ENCODE results near the gene MAVS. TPM values are rescaled to one million over a fixed set of nuclear protein-coding genes. Genes with fewer than 3 reads are reported as not detected.

Gene MAVS
- total and polyA plus RNA-seq, 12 donors = 17.5 to 48.7 (median 44.2) TPM

GRCh38 chr20:3867802-3868201 is 21.2 kb downstream of the MAVS start:
- intact Hi-C loops (cut with DNase I) = loop anchor here in 1 of 10 donors (10.0 kb wide), 1 partner anchor 207 kb away; no protein-coding TSS in a partner anchor
- DNase-seq = no peak
- H3K27ac ChIP-seq = no peak overlapping the region
- 60 to 78% methylated on average over 2 of the region's 2 CpGs for WGBS, 2 donors
- H3K36me3 ChIP-seq = peaks cover 0 to 98% (median 47%) of the 10 kb centered on the region in 9 donors
- H3K4me1 ChIP-seq = peaks cover 0 to 17% (median 0%) of the 10 kb centered on the region in 9 donors
- no peak for TF ChIP-seq CTCF (IDR thresholded peaks at IDR 0.05)
- no peaks in the 10 kb centered on the region for H3K9me3 ChIP-seq
- H3K4me3 ChIP-seq = no peak overlapping the region
- no peaks in the 10 kb centered on the region for H3K27me3 ChIP-seq
- ATAC-seq = no peak

- peaks cover 0 to 98% (median 37%) of the 10 kb centered on the region in 9 donors for H3K36me3 ChIP-seq
- intact Hi-C loops (cut with DNase I) = loop anchor here in 2 of 10 donors (10.0 kb wide), 2 partner anchors 135 to 205 kb away; no protein-coding TSS in a partner anchor
- H3K4me1 ChIP-seq = peaks cover 0 to 30% (median 0%) of the 10 kb centered on the region in 9 donors
- 83 to 85% methylated on average over 10 of the region's 10 CpGs for WGBS, 2 donors
- TF ChIP-seq CTCF (IDR thresholded peaks at IDR 0.05) = no peak
- no peak for DNase-seq
- no peaks in the 10 kb centered on the region for H3K27me3 ChIP-seq
- H3K9me3 ChIP-seq = no peaks in the 10 kb centered on the region
- H3K4me3 ChIP-seq = no peak overlapping the region
- no peak overlapping the region for H3K27ac ChIP-seq
- no peak for ATAC-seq
These were observed 23.4 kb downstream of the MAVS start for GRCh38 chr20:3869839-3870634.

GRCh38 chr20:3871550-3872265 is 25.1 kb downstream of the MAVS start:
- DNase-seq = no peak
- no peak for ATAC-seq
- intact Hi-C loops (cut with DNase I) = loop anchor here in 1 of 10 donors (10.0 kb wide), 1 partner anchor 133 kb away; no protein-coding TSS in a partner anchor
- H3K27ac ChIP-seq = no peak overlapping the region
- no peak for TF ChIP-seq CTCF (IDR thresholded peaks at IDR 0.05)
- WGBS, 2 donors = 83 to 84% methylated on average over 4 of the region's 4 CpGs
- H3K36me3 ChIP-seq = peaks cover 0 to 91% (median 20%) of the 10 kb centered on the region in 9 donors
- H3K4me3 ChIP-seq = no peak overlapping the region
- peaks cover 0 to 36% (median 0%) of the 10 kb centered on the region in 9 donors for H3K4me1 ChIP-seq
- no peaks in the 10 kb centered on the region for H3K9me3 ChIP-seq
- no peaks in the 10 kb centered on the region for H3K27me3 ChIP-seq

GRCh38 chr20:3873507-3873906 is 26.9 kb downstream of the MAVS start:
- Histone ChIP-seq H3K36me3 (peaks cover 0 to 80% (median 14%) of the 10 kb centered on the region in 9 donors), H3K27ac (no peak overlapping the region), H3K4me1 (peaks cover 0 to 36% (median 0%) of the 10 kb centered on the region in 9 donors), H3K27me3 (no peaks in the 10 kb centered on the region), H3K4me3 (no peak overlapping the region), H3K9me3 (no peaks in the 10 kb centered on the region)
- no peak for DNase-seq
- no peak for ATAC-seq
- 98 to 99% methylated on average over 5 of the region's 5 CpGs for WGBS, 2 donors
- no peak for TF ChIP-seq CTCF (IDR thresholded peaks at IDR 0.05)
- intact Hi-C loops (cut with DNase I) = loop anchor here in 1 of 10 donors (10.0 kb wide), 1 partner anchor 131 kb away; no protein-coding TSS in a partner anchor
